Stimulated activated CD8-positive, alpha-beta memory T cell treated with anti-CD3 and anti-CD28 coated beads, Interleukin-15, amount 100 ng/mL, for 4 hours (primary cell): ENCODE data around the gene THYN1.
A peak's percentile ranks its signal among the peaks of the same experiment; 100 is the strongest.
"Not testable (repeated sequence)": the region's sequence is repeated elsewhere in the genome, so short reads cannot be mapped to it uniquely, and the experiment has no call there.

Experiments used
- DNase-seq, 2 donors: peaks; one replicate each; pipeline ENCODE4 v3.0.0-alpha.2; 2020; ENCODE audit warnings: low read depth in 2 of 2

The THYN1 gene

GRCh38 chr11:134253188-134253993 lies at the start of gene THYN1, which contains the start of gene ACAD8:
Gene THYN1, minus strand, starts transcription at chr11:134253352. Its CDS starts 470 bp downstream, at chr11:134252882.
Gene ACAD8, plus strand, starts transcription at chr11:134253568. Its CDS starts 33 bp downstream, at chr11:134253601.
- DNase-seq, result peak; percentile 93 to 94

GRCh38 chr11:134294664-134295063 lies 41.5 kb upstream of the THYN1 start:
- DNase-seq, result no peak

- no peak for DNase-seq
Observed at GRCh38 chr11:134293119-134294113, 40.3 kb upstream of the THYN1 start.

- DNase-seq, result no peak
Observed at GRCh38 chr11:134292661-134293060, 39.5 kb upstream of the THYN1 start.

- no peak for DNase-seq
Observed at GRCh38 chr11:134291196-134291595, 38.0 kb upstream of the THYN1 start.

GRCh38 chr11:134290646-134291045 lies 37.5 kb upstream of the THYN1 start:
- no peak for DNase-seq

- DNase-seq, result no peak
Observed at GRCh38 chr11:134289789-134290188, 36.6 kb upstream of the THYN1 start.

GRCh38 chr11:134289167-134289566 lies 36.0 kb upstream of the THYN1 start:
- no peak for DNase-seq

- DNase-seq, result no peak
Observed at GRCh38 chr11:134288486-134288885, 35.3 kb upstream of the THYN1 start.

- DNase-seq, result no peak
Observed at GRCh38 chr11:134287561-134287960, 34.4 kb upstream of the THYN1 start.

- not testable (repeated sequence) for DNase-seq
Observed at GRCh38 chr11:134284349-134284748, 31.2 kb upstream of the THYN1 start.

- no peak for DNase-seq
Observed at GRCh38 chr11:134283461-134284230, 30.5 kb upstream of the THYN1 start.

- DNase-seq, result no peak
Observed at GRCh38 chr11:134282121-134283045, 29.2 kb upstream of the THYN1 start.

- DNase-seq, result not testable (repeated sequence)
Observed at GRCh38 chr11:134281635-134282034, 28.5 kb upstream of the THYN1 start.

- no peak for DNase-seq
Observed at GRCh38 chr11:134278356-134278755, 25.2 kb upstream of the THYN1 start.

- no peak for DNase-seq
Observed at GRCh38 chr11:134277183-134278001, 24.2 kb upstream of the THYN1 start.

GRCh38 chr11:134276396-134277182 lies 23.4 kb upstream of the THYN1 start:
- no peak for DNase-seq

GRCh38 chr11:134275534-134276395 lies 22.6 kb upstream of the THYN1 start, which contains the start of gene GLB1L3:
Gene GLB1L3, plus strand, starts transcription at chr11:134276379. Its CDS starts 362 bp downstream, at chr11:134276741.
- peak; percentile 54 to 66 for DNase-seq
